Measurements from ENCODE around the gene NAGA. TPM values are rescaled to one million over a fixed set of nuclear protein-coding genes. Genes with fewer than 3 reads are reported as not detected.
"Not testable (repeated sequence)": the region's sequence is repeated elsewhere in the genome, so short reads cannot be mapped to it uniquely, and the experiment has no call there.

The NAGA gene
- total RNA-seq, 1 donor from 2014 or later: 34.9 TPM

DNA sequence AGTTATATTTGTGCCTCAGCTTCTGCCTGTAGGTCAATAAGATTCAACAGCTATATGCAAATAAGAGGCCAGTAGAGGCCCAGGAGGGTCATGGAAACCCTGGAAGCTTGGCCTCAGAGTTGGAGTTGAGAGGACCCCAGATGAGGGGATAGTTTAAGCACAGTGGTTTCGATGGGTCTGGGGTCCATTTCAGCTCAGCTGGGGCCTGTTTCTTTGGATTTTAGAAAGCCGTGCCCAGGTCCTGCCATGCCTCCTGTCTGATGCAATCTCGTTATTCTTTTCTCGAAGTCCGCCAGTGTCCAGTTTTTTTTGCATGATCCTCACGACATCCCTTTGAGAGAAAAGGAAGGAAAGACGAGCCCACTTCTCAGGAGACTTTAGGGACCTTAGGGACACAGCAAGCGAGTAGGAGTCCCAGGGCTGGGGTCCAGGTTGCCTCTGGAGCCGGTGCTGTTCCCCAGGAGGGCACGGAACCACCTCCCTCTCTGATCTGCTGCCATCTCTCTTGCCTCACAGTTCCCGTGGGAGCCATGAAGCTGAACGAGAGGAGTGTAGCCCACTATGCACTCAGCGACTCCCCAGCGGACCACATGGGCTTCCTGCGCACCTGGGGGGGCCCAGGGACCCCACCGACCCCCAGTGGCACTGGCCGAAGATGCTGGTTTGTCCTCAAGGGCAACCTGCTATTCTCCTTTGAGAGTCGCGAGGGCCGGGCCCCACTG lies 6.3 kb upstream of the NAGA start:
- DNase-seq (ENCODE audit: low spot score): no peak

DNA sequence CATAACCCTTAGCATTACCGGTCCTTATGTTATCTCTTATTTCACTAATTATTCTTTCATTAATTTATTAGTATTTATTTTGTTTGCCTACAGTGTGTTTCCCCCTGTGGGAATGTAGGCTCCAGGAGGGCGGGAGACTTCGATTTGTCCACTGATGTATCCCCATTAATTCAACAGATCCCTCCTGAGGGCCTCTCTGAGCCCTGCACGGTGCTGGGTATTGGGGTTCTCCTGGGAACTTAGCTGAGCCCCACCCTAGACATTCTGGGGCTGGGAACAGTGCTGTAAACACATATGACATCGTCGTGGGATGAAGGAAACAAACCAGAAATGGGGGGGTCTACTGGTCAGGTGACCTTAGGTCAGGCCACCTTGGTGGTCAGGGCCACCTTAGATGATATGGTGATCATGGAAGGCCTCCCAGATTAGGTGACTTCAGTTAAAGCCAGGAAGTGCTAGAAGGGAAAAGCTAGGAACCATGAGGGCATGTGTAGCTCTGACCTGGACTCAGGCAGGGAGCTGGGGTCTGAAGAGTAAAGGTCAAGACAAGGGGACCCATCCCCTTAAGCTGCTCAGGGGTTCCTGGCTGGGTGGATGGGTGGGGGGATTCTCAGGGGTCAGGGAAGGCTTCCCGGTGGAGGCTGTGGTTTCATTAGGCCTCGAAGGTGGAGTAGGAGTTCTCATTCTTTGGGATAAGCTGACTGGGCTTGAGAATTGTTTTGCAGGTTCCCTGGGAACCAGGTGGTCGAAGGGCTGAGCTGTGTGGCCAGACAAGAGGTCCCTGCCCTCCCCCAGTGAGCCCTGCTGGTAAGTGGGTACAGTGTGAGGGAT lies 4.4 kb upstream of the NAGA start:
- DNase-seq (ENCODE audit: low spot score): no peak

DNA sequence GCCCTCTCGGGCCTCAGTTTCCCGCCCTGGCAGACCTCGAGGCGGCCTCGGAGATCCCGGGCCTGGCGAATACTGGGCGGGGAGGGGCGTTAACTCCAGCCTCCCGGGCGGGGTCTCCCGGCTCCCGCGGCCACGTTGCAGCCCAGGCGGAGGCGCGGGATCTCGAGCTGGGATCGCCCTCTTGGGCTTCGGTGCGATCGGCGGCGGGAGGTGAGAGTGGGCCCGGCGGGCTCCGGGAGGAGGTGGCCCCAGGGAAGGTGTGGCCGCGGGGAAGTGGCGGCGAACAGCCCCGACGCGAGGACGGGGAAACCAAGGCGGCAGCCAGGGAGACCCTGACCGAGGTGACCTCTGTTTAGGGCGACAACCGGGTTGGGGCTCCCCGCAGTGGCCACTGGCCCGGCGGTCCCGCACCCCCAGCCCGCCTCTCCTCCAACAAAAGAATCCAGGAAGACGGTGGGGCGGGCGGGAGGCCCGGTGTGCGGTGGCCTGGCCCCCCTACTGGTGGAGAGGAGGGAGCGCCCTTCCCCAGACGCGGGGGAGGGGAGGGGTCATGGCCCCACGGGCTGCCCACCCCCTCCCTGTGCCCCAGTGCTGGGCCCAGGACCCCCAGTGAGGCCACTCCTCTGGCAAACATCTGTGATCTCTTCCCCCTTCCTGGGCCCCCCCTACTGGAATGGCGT lies 3.7 kb upstream of the NAGA start, which contains the start of gene PHETA2:
TSS of gene PHETA2 (plus strand) at position 117 of the 680 bp plus-strand sequence. CDS start 3,046 bp downstream, outside the sequence.
- peak; percentile 73 for DNase-seq (ENCODE audit: low spot score)

DNA sequence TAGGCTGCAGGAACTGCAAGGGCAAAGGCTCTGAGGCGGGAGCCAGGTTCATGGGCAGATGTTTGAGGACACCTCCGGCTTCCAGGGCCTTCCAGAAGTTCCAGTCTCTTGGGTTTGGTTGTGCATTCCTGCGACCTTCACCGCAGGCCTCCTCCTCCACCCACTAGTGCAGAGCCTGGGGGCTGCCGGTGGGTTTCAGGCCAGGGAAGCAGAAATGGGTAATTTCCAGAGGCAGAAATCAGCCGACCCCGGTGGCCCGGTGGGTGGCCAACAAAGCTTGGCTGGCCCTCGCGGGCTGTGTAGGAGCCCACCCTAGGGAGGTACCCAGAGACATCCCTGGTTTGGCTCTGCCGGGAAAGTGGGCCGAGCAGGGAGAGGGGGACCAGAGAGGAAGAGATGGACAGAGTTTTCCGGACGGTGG lies 3.0 kb upstream of the NAGA start:
- no peak for DNase-seq (ENCODE audit: low spot score)

DNA sequence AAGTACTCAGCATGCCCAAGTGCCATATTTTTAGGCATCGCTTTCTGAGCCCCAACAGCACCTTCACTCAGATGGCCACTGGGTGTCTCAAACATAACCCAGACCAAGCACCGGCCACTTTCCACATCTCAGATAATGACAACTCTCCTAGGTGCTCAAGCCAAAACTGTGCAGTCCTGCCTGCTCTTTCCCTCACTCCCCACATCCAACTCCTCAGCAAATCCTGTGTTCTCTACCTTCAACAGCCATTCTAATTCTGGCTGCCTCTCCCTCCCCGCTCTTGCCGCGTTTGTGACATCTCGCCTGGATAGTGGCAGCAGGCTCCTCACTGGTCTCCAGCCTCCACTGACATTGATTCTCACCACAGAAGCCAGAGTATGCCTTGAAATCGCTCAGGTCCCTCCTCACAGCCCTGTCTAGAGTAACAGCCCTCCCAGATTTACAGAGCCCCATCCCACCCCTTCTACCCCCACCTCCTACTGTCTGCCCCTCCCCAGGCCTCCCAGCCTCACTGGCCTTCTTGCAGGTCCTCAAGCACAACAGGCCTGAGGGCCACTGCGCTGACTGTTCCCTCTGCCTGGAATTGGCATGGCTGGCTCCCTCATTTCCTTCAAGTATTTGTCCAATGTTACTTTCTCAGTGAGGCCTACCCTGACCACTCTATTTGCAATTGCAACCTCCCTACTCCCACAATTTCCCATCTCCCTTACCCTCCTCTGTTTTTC lies 2.2 kb upstream of the NAGA start:
- no peak for DNase-seq (ENCODE audit: low spot score)

DNA sequence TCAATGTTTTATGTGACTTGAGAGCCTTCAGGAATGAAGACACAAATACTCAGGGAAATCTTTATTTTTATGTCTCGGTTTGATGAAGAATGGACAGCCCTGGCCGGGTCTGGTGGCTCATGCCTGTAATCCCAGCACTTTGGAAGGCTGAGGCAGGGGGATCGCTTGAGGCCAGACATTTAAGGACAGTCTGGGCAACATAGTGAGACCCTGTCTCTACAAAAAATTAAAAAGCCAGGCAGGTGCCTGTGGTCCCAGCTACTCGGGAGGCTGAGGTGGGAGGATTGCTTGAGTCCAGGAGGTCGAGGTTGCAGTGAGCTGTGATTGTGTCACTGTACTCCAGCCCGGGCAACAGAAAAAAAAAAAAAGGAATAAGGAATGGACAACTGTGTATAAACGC lies 896 bp upstream of the NAGA start:
- DNase-seq (ENCODE audit: low spot score): not testable (repeated sequence)

DNA sequence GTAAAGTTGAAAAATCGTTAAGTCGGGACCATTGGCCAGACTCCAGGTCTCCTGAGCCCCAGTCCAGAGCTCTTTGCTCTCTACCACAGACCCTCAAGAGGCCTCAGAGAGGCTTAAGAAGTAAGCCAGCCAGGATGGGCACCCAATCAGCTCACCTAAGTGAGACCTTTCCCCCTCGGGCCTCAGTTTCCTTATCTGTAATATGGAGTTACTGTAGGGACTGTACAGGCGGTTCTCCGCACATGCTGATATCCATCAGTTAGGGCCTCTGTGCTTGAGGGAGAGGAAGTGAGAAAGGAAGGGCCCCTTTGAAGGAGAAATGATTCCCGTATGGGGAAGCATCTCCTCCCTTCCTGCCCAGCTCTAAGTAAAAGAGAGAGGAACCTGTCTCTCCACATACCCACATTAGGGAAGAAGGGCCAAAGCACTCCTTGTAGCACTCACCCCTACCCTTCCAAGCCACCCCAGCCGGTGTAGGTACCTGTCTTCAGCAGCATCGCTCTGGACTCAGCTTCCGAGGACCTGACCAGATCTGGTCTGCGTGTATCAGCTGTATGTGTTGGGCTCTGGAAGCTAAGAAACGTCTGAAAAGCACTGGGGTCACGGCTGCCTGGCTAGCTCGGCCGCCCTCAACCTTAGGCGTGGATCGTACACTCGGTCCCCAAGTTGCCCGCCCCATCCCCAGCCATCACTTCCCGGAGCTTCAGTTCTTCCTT lies 653 bp downstream of the NAGA start:
- DNase-seq (ENCODE audit: low spot score): no peak

DNA sequence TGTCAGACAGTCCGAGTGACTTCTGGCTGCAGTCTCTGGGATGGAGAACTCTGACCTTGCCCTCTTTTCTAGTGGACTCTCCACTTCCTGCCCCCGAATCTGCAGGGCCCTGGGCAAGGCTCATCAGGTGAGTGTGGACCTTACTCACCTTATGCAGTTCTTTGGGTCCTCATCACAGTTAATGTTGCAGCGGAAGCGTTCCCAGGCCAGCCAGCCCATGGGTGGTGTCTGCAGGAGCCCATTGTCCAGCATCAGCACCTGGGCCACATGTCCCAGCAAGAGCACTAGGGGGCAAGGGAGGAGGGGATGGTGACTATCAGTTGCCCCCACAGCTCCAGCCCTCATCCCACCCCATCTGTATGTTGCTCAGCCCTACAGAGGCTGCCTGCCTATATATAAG lies 2.3 kb downstream of the NAGA start:
- no peak for DNase-seq (ENCODE audit: low spot score)

DNA sequence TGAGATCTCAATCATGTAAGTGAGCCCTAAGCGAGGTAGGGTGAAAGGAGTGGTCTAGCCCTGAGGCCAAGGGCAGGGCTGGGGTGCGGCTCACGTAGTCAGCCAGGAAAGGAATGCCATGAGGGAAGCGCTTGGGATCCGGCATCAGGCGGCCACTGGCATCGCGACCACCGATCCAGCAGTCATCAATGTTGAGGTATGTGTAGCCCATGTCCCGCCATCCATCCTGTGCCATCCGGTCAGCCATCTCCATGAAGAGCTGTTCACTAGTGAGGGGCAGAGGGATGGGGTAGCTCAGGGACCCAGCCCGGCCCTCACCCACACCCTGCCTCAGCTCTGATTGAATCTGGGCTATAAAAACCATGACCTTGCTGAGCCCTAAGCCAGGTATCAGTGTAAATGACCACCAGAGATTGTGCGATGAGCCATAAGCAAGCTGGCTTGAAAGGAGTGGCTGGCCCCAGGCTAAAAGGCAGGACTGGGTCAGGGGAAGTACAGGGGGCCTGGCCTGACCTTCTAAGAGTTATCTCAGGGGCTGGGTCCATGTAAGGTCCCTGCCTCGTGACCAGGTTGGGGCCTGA lies 2.9 kb downstream of the NAGA start:
- DNase-seq (ENCODE audit: low spot score): no peak

DNA sequence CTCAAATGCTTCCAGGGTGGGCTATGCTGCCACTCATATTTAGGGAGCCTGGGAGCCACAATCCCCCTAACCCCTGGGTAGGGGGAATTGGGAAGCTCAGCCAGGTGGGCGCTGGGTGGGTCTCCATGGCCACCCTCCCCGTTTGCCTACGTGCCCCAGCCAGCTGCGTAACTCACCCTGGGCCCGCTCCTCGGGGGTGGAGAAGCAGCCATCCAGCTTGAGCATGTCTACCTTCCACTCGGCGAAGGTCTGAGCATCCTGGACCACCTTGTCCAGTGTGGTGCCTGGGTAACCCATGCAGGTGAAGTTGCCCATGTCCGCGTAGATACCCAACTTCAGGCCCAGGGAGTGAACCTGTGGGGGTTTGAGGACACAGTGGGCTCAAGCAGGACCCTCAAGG lies 3.7 kb downstream of the NAGA start:
- no peak for DNase-seq (ENCODE audit: low spot score)

DNA sequence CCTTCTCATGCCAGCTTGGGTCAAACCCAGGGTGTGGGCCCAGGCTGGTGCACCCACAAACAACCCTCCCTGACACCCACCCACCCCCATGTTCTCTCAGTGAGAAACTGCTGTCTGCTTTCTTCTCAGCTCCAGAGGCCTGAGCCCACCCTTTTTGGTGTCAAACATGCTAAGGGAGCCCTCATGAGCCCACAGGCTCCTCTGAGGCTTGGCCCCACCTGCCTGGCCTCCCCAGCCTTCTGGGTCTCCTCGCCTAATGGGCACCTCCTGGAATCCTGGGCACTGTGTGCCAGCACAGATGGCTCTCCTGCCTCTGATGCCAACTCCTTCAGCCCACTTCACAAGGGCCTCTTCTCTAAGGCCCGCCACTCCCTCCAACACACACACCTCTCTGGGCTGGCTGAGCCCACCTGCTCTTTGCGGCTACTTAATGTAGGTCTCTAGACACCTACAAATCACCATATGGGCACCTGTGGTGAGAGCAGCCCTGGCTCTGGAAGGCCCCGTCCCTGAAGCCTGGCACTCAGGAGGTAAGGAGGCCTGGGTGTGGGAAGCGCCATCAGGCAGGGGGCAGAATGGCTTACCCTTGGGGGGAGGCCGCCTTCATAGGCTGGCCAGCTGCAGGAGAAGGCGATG lies 4.4 kb downstream of the NAGA start:
- DNase-seq (ENCODE audit: low spot score): no peak

DNA sequence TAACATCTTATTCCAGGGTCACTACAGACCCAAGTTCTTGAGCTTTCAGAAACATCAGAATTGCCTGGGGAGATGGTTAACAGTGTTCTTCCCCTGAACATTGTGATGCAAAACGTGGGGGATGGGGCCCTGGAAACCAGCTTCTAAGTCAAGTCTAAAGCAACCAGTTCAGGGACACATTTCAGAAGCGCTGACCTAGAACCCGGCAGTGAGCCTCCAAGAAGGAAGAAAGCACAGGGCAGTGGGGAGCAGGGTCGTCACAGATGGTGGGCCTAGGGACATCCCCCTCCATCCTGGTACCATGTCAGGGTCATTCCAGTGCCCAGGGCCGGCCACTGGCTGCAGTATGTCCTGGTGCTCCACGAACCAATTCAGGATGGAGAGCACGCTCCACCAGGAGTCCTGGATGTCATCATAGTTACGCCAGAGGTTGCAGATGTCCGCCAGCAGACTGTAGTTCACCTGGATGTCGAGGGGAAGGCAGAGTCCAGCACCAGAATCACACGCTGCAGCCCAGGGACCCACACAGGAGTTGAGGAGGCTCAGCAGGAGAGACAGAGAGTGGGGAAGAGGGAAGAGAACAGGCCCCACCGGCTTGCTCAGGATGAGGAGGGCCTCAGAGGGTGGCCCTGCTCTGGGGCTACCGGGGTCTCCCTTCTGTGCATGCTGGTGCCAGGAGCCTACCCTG lies 5.0 kb downstream of the NAGA start:
- no peak for DNase-seq (ENCODE audit: low spot score)

DNA sequence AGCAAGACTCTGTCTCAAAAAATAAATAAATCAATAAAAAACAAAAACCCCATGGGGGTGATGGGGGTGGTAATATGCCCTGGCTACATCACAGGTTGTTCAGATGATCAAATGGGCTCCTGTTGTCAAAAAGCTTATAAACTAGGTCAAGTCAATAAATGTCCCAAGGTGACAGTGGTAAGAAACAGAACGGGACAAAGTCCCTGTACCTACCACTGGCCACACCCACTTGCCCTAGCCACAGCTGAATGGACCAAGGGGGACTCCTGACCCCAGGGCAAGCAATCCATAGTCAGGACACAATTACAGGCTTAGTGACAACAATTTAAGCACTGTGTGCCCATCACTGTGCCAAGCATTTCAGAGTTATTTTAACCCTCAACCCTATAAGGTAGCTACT lies 6.0 kb downstream of the NAGA start:
- DNase-seq (ENCODE audit: low spot score): no peak

DNA sequence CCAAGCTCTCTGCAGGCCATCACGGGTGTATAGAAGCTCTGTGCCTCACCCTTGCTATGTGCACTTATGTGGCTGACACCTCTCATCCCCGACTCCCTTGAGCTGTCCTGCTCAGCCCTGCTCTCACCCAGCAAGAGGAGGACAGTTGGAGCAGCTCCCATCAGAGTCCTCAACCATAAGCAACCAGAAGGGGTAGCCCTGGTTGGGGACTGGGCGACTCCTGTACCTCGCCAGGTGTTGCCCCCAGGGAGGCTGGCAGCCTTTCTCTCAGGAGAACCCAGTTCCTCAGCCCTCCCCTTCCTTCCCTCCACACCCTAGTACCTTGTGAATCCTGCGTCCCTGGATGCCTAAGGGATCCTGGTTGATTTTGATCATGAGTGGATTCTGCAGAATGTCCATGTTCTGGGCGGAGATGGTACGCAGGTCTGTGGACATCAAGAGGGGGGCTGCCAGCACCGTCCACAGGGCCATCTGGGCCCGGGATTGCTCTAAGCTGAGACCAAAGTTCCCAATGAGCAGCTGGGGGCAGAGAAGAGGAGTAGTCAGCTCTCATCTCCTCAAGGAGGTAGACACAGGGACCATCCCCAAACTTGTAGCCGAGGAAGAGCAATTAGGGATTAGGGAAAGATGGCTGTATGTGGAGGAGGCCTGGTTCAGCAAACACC lies 8.0 kb downstream of the NAGA start:
- DNase-seq (ENCODE audit: low spot score): no peak

DNA sequence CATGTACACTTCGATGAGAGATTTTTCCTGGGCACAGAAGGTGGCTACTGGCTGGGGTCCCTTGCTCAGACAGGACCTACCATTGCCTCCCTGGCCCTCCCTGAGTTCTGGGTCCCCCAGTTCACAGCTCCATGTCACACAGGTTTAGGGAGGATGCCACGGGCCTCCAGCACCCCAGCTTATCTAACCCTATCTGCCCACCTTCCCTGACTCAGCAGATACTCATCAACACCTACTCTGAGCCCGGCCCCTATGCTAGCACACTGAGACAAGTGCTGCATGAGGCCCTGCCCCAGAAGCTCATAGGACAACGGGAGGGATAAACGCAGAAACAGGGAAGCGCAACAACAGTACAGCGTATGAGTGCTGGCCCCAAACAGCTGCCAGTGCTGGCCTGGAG lies 9.6 kb downstream of the NAGA start:
- no peak for DNase-seq (ENCODE audit: low spot score)

DNA sequence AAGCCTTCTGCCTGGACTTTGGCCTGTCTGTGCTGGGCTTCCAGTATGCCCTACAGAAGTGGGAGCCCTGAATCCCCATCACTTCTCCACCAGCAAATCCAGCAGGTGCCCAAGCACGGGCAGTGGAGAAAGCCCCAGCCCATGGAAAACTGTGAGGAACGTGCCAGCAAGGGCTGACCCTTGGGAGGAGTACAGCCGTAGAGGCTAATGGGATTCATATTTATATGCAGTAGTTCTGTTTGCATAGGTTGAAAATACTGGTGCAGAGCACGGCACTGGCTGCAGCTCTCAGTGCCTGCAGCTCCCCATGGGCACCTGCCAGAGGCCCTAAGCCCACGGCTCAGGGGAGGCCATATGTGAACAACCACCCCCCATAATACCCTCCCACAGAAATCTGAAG lies 10.1 kb downstream of the NAGA start:
- DNase-seq (ENCODE audit: low spot score): no peak

DNA sequence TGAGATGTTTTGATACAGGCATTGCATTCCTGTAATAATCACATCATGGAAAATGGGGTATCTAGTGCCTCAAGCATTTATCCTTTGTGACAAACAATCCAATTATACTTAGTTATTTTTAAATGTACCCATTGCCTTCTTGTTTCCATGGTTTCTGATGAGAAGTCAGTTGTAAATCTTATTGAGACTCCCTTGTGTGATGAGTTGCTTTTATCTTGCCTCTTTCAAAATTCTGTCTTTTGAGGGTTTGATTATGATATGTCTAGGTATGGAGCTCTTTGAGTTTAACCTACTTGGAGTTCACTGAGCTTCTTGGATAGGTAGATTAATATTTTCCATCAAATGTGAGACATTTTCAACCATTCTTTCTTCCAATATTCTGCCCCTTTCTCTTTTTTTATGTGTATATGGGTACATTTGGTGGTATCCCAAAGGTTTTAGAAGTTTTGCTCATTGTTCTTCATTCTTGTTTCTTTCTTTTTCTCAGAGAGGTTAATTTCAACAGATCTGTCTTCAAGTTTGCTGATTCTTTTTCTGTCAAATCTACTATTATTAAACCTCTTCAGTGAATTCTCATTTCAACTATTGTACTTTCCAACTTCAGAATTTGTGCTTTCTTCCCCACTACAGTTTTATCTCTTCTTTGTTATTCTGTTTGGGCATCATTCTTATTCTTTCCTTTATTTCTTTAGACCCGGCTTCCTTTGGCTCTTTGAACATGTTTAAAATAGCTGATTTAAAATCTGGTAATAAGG lies 13.7 kb downstream of the NAGA start:
- DNase-seq (ENCODE audit: low spot score): no peak

DNA sequence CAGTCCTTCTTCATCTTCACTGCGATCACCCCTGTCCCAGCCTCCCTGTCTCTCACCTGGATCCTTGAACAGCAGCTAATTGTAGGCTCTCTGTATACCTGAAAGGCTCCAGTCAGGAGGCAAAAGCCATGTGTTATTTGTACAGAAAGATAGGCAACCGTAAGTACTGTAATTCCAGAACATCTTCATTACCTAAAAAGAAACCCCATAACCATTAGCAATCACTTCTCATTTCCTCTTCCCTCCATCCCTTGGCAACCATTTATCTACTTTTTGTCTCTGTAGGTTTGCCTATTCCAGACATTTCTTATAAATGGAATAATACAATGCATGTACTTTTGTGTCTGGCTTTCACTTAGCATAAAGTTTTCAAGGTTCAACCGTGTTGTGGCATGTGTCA lies 17.8 kb downstream of the NAGA start:
- DNase-seq (ENCODE audit: low spot score): no peak
